Measurements from ENCODE around the gene FJX1.

Gene FJX1, protein sequence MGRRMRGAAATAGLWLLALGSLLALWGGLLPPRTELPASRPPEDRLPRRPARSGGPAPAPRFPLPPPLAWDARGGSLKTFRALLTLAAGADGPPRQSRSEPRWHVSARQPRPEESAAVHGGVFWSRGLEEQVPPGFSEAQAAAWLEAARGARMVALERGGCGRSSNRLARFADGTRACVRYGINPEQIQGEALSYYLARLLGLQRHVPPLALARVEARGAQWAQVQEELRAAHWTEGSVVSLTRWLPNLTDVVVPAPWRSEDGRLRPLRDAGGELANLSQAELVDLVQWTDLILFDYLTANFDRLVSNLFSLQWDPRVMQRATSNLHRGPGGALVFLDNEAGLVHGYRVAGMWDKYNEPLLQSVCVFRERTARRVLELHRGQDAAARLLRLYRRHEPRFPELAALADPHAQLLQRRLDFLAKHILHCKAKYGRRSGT

DNA sequence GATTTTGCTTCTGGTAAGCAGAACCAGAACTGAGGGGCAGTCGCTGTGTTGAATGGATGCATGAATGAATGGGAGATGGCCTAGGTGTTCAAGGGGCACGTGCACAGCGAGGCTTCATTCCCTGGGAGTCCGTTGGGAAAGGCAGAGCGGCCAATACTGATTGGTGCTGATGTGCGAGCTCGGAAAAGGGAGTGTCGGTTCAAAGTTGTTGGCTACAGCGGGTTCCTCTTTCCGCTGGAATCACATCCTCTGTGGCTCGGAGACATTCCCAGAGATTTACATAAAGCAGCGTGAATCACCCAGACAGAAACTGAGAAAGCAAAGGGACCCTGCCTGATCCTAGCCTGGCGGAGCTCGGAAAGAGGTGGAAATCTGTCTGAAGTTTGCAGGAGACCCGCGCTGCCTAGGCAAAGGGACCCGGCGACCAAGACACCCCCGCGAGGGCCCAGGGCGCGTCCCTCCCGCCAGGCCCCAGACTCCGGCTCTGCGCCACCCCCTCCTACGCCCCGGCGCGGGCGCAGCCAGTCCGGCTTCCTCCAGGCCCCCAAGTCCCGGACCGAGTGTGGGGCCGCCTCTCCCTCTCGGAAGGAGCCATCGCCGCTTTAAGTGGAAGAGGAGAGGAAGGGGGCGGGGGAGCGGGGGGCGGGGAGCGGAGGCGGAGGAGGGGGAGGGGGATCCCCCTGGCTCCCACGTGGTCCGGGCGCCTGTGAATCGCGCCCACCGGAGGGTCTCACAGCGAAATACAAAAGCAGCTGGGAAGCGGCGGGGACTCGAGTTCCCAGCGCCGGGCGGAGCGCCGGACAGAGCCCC, at the start of gene FJX1:
TSS of gene FJX1 (plus strand) at position 774 of the 810 bp plus-strand sequence. CDS start 177 bp downstream, outside the sequence.
- DNase-seq (ENCODE audit: extremely low read depth, insufficient read length): peak; percentile 69
- TF ChIP-seq, protein P1, sequence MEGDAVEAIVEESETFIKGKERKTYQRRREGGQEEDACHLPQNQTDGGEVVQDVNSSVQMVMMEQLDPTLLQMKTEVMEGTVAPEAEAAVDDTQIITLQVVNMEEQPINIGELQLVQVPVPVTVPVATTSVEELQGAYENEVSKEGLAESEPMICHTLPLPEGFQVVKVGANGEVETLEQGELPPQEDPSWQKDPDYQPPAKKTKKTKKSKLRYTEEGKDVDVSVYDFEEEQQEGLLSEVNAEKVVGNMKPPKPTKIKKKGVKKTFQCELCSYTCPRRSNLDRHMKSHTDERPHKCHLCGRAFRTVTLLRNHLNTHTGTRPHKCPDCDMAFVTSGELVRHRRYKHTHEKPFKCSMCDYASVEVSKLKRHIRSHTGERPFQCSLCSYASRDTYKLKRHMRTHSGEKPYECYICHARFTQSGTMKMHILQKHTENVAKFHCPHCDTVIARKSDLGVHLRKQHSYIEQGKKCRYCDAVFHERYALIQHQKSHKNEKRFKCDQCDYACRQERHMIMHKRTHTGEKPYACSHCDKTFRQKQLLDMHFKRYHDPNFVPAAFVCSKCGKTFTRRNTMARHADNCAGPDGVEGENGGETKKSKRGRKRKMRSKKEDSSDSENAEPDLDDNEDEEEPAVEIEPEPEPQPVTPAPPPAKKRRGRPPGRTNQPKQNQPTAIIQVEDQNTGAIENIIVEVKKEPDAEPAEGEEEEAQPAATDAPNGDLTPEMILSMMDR (IDR thresholded peaks at IDR 0.05; ENCODE audit: insufficient read depth, low read length, poor library complexity, severe bottlenecking): no peak
- Histone ChIP-seq H3K27me3 (replicated peaks; ENCODE audit: control insufficient read depth, insufficient read depth, low read length) (no peaks in the 10 kb centered on the region; the same call in 1 of the 2 replicates), H3K4me3 (replicated peaks; ENCODE audit: low read depth, low read length) (peak within 1 kb of the TSS; percentile 56), H3K36me3 (ENCODE audit: control insufficient read depth, insufficient read depth, low read length) (no peaks in the 10 kb centered on the region)

DNA sequence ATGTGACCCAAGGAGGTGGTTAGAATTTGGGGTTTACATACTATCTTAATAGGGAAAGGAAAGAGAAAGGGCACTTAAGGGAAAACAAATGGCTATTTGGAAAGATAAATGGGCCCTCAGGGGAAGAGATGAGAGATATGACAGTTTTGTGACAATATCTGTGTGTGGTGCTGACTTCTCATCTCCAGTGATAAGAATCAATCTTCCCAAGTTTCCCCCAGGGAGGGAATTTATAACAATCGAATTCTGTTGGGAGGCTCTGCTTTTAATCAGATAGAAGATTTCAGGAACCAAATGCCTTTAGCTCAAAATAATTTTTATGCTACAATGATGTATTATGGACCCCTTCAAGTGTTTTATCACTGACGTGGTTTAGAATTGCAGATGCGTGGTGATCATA, 46.6 kb upstream of the FJX1 start:
- H3K4me3 ChIP-seq (replicated peaks; ENCODE audit: low read depth, low read length): no peak overlapping the region
- H3K27me3 ChIP-seq (replicated peaks; ENCODE audit: control insufficient read depth, insufficient read depth, low read length): 0 out of 2 replicates have a peak, but pooled peaks cover 1% of the 10 kb centered on the region
- H3K36me3 ChIP-seq (ENCODE audit: control insufficient read depth, insufficient read depth, low read length): no peaks in the 10 kb centered on the region
- no peak for DNase-seq (ENCODE audit: extremely low read depth, insufficient read length)
- TF ChIP-seq, protein P1 (IDR thresholded peaks at IDR 0.05; ENCODE audit: insufficient read depth, low read length, poor library complexity, severe bottlenecking): no peak

DNA sequence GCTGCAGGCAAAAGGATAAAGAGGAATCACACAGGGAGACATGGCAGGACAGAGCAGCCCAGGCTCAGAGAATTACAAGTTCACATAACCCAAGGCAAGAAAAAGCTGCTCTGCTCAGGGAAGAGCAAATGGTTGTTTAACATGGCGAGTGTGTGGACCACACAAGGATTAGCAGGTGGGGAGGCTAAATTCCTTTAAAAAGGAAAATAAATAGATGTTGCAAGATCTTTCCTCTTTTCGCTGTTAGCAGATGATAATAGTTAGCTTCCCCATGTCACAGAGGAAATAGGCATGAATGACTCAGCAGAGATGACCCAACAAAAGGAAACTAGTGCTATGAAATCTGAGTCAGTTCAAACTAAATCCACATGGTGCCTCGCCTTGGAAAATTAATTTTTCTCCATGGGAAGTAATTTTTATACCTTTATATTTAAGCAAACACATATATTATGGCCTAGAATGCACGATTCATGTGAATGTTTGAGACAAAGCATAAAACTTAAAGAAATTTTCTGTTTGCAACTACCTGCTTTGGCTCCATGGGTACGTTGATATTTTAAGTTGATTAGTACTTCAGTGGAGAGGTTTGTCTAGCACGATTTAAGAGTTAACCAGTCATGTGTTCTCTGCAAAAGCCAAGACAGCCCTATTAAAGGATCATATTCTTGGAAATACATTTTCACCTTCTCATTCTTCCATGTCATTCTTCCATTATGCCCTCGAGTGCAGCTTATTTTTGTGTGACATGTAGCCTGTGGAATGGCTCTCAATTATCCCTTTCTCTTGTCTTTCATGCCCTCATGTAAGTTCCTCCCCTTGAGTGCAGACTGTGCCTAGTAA, 38.5 kb upstream of the FJX1 start:
- H3K36me3 ChIP-seq (ENCODE audit: control insufficient read depth, insufficient read depth, low read length): no peaks in the 10 kb centered on the region
- TF ChIP-seq, protein P1 (IDR thresholded peaks at IDR 0.05; ENCODE audit: insufficient read depth, low read length, poor library complexity, severe bottlenecking): no peak
- H3K27me3 ChIP-seq (replicated peaks; ENCODE audit: control insufficient read depth, insufficient read depth, low read length): no peaks in the 10 kb centered on the region; the same call in 1 of the 2 replicates
- H3K4me3 ChIP-seq (replicated peaks; ENCODE audit: low read depth, low read length): no peak overlapping the region
- no peak for DNase-seq (ENCODE audit: extremely low read depth, insufficient read length)

DNA sequence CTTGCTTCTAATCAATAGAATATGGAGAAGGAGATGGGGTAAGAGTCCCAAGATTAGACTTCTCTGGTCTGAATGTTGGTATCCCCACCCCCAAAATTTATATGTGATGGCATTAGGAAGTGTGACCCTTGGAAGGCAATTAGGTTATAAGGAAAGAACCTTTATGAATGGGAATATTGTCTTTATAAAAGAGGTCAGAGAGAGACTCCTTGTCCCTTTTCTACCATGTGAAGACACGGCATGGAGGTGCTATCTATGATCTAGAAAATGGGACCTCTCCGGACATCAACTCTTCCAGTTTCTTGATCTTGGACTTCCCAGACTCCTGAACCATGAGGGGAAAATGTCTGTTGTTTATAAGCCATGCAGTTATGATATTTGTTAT, 37.9 kb upstream of the FJX1 start:
- TF ChIP-seq, protein P1 (IDR thresholded peaks at IDR 0.05; ENCODE audit: insufficient read depth, low read length, poor library complexity, severe bottlenecking): no peak
- no peak for DNase-seq (ENCODE audit: extremely low read depth, insufficient read length)
- H3K36me3 ChIP-seq (ENCODE audit: control insufficient read depth, insufficient read depth, low read length): no peaks in the 10 kb centered on the region
- H3K4me3 ChIP-seq (replicated peaks; ENCODE audit: low read depth, low read length): no peak overlapping the region
- H3K27me3 ChIP-seq (replicated peaks; ENCODE audit: control insufficient read depth, insufficient read depth, low read length): no peaks in the 10 kb centered on the region; the same call in 1 of the 2 replicates

DNA sequence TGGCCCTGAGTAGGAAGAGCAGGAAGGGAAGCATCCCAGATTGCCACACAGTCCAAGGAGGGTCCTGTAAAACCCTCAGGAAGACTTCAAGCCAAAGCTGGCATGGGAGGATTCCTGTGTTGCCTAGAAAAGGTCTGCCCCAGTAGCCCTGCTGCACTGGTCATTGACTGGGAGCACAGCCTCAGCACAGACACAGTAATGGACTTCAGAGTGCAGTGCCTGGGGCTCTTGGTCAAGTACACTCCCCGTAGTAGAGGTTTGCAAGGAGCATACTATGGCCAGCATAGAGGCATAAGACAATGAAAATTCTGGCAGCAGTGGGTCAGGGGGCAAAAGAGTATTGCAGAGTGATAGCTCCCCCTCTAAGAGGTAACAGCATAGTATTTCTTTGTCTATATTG, 36.2 kb upstream of the FJX1 start:
- DNase-seq (ENCODE audit: extremely low read depth, insufficient read length): no peak
- no peaks in the 10 kb centered on the region; the same call in 1 of the 2 replicates for H3K27me3 ChIP-seq (replicated peaks; ENCODE audit: control insufficient read depth, insufficient read depth, low read length)
- TF ChIP-seq, protein P1 (IDR thresholded peaks at IDR 0.05; ENCODE audit: insufficient read depth, low read length, poor library complexity, severe bottlenecking): no peak
- no peaks in the 10 kb centered on the region for H3K36me3 ChIP-seq (ENCODE audit: control insufficient read depth, insufficient read depth, low read length)
- no peak overlapping the region for H3K4me3 ChIP-seq (replicated peaks; ENCODE audit: low read depth, low read length)
